Measurements from ENCODE around the gene SLC25A25.

The SLC25A25 gene

DNA sequence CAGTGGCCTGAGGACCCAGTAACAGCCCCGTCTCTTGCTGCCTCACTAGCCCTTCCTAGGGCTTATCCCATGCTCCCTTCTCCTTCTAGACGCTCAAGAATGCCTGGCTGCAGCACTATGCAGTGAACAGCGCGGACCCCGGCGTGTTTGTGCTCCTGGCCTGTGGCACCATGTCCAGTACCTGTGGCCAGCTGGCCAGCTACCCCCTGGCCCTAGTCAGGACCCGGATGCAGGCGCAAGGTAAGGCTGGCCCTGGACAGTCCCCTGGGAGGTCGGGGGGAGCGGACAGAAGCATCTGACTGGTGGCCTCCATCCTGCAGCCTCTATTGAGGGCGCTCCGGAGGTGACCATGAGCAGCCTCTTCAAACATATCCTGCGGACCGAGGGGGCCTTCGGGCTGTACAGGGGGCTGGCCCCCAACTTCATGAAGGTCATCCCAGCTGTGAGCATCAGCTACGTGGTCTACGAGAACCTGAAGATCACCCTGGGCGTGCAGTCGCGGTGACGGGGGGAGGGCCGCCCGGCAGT, 39.0 kb downstream of the SLC25A25 start:
- Histone ChIP-seq H3K36me3 (ENCODE audit: insufficient read depth, low read length) (peaks cover 67% of the 10 kb centered on the region; the same call in 1 of the 2 replicates), H3K9me3 (ENCODE audit: insufficient read depth, low read depth, low read length) (no peaks in the 10 kb centered on the region)

DNA sequence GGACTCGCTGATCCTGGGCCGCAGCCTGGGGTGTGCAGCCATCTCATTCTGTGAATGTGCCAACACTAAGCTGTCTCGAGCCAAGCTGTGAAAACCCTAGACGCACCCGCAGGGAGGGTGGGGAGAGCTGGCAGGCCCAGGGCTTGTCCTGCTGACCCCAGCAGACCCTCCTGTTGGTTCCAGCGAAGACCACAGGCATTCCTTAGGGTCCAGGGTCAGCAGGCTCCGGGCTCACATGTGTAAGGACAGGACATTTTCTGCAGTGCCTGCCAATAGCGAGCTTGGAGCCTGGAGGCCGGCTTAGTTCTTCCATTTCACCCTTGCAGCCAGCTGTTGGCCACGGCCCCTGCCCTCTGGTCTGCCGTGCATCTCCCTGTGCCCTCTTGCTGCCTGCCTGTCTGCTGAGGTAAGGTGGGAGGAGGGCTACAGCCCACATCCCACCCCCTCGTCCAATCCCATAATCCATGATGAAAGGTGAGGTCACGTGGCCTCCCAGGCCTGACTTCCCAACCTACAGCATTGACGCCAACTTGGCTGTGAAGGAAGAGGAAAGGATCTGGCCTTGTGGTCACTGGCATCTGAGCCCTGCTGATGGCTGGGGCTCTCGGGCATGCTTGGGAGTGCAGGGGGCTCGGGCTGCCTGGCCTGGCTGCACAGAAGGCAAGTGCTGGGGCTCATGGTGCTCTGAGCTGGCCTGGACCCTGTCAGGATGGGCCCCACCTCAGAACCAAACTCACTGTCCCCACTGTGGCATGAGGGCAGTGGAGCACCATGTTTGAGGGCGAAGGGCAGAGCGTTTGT, 39.6 kb downstream of the SLC25A25 start:
- peaks cover 60% of the 10 kb centered on the region; the same call in 1 of the 2 replicates for H3K36me3 ChIP-seq (ENCODE audit: insufficient read depth, low read length)
- TF ChIP-seq, protein P1, sequence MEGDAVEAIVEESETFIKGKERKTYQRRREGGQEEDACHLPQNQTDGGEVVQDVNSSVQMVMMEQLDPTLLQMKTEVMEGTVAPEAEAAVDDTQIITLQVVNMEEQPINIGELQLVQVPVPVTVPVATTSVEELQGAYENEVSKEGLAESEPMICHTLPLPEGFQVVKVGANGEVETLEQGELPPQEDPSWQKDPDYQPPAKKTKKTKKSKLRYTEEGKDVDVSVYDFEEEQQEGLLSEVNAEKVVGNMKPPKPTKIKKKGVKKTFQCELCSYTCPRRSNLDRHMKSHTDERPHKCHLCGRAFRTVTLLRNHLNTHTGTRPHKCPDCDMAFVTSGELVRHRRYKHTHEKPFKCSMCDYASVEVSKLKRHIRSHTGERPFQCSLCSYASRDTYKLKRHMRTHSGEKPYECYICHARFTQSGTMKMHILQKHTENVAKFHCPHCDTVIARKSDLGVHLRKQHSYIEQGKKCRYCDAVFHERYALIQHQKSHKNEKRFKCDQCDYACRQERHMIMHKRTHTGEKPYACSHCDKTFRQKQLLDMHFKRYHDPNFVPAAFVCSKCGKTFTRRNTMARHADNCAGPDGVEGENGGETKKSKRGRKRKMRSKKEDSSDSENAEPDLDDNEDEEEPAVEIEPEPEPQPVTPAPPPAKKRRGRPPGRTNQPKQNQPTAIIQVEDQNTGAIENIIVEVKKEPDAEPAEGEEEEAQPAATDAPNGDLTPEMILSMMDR (conservative IDR thresholded peaks at IDR 0.05; ENCODE audit: low read length) = no peak
- no peak for TF ChIP-seq EZH2phosphoT487 (IDR thresholded peaks at IDR 0.05; ENCODE audit: borderline replicate concordance)
- no peaks in the 10 kb centered on the region for H3K79me2 ChIP-seq (ENCODE audit: insufficient read depth, low read length)
- H3F3A ChIP-seq (ENCODE audit: low read depth) = no peaks in the 10 kb centered on the region
- no peaks in the 10 kb centered on the region for H3K9me2 ChIP-seq (replicated peaks; ENCODE audit: low read depth, low read length)
- H3K4me3 ChIP-seq (ENCODE audit: low read length, poor library complexity, severe bottlenecking) = no peak overlapping the region
- no peaks in the 10 kb centered on the region for H4K20me1 ChIP-seq (ENCODE audit: insufficient read depth, low read length, poor library complexity, severe bottlenecking)
- no peaks in the 10 kb centered on the region for H3K9me3 ChIP-seq (ENCODE audit: insufficient read depth, low read depth, low read length)
- no peak overlapping the region for H2AFZ ChIP-seq (ENCODE audit: low read length)
- no peaks in the 10 kb centered on the region for H3K4me1 ChIP-seq (ENCODE audit: insufficient read depth, low read length, poor library complexity, severe bottlenecking)
- H3K9ac ChIP-seq (ENCODE audit: low read depth, low read length, poor library complexity, severe bottlenecking) = no peak overlapping the region
- no peaks in the 10 kb centered on the region for H3K27me3 ChIP-seq (ENCODE audit: insufficient read depth, low read length, poor library complexity, severe bottlenecking)
- H3K4me2 ChIP-seq (ENCODE audit: low read depth, low read length, poor library complexity, severe bottlenecking) = no peak overlapping the region

More for the DNA sequence above, 39.0 kb downstream of the SLC25A25 start:
- Histone ChIP-seq H2AFZ (ENCODE audit: low read length) (no peak overlapping the region), H4K20me1 (ENCODE audit: insufficient read depth, low read length, poor library complexity, severe bottlenecking) (no peaks in the 10 kb centered on the region), H3K4me1 (ENCODE audit: insufficient read depth, low read length, poor library complexity, severe bottlenecking) (no peaks in the 10 kb centered on the region), H3K4me3 (ENCODE audit: low read length, poor library complexity, severe bottlenecking) (no peak overlapping the region), H3F3A (ENCODE audit: low read depth) (no peaks in the 10 kb centered on the region), H3K9me2 (replicated peaks; ENCODE audit: low read depth, low read length) (no peaks in the 10 kb centered on the region), H3K4me2 (ENCODE audit: low read depth, low read length, poor library complexity, severe bottlenecking) (no peak overlapping the region), H3K9ac (ENCODE audit: low read depth, low read length, poor library complexity, severe bottlenecking) (no peak overlapping the region), H3K27me3 (ENCODE audit: insufficient read depth, low read length, poor library complexity, severe bottlenecking) (no peaks in the 10 kb centered on the region), H3K79me2 (ENCODE audit: insufficient read depth, low read length) (no peaks in the 10 kb centered on the region)
- no peak for TF ChIP-seq EZH2phosphoT487 (IDR thresholded peaks at IDR 0.05; ENCODE audit: borderline replicate concordance)
- TF ChIP-seq, protein P1 (conservative IDR thresholded peaks at IDR 0.05; ENCODE audit: low read length) = no peak

- no peaks in the 10 kb centered on the region for H3K79me2 ChIP-seq (ENCODE audit: insufficient read depth, low read length)
- no peaks in the 10 kb centered on the region for H3K9me3 ChIP-seq (ENCODE audit: insufficient read depth, low read depth, low read length)
- H3F3A ChIP-seq (ENCODE audit: low read depth) = no peaks in the 10 kb centered on the region
- no peaks in the 10 kb centered on the region for H4K20me1 ChIP-seq (ENCODE audit: insufficient read depth, low read length, poor library complexity, severe bottlenecking)
- H2AFZ ChIP-seq (ENCODE audit: low read length) = no peak overlapping the region
- H3K4me1 ChIP-seq (ENCODE audit: insufficient read depth, low read length, poor library complexity, severe bottlenecking) = no peaks in the 10 kb centered on the region
- H3K36me3 ChIP-seq (ENCODE audit: insufficient read depth, low read length) = peaks cover 53% of the 10 kb centered on the region; the same call in 1 of the 2 replicates
- H3K27me3 ChIP-seq (ENCODE audit: insufficient read depth, low read length, poor library complexity, severe bottlenecking) = no peaks in the 10 kb centered on the region
- no peak overlapping the region for H3K9ac ChIP-seq (ENCODE audit: low read depth, low read length, poor library complexity, severe bottlenecking)
- no peak overlapping the region for H3K4me2 ChIP-seq (ENCODE audit: low read depth, low read length, poor library complexity, severe bottlenecking)
- H3K4me3 ChIP-seq (ENCODE audit: low read length, poor library complexity, severe bottlenecking) = no peak overlapping the region
- no peak for TF ChIP-seq EZH2phosphoT487 (IDR thresholded peaks at IDR 0.05; ENCODE audit: borderline replicate concordance)
- TF ChIP-seq, protein P1 (conservative IDR thresholded peaks at IDR 0.05; ENCODE audit: low read length) = no peak
- no peaks in the 10 kb centered on the region for H3K9me2 ChIP-seq (replicated peaks; ENCODE audit: low read depth, low read length)
Measured at GRCh38 chr9:128108269-128109049, 40.4 kb downstream of the SLC25A25 start.

Data from Loucy (cell line).